ENCODE measurements around the gene HMX2.
"Not testable (repeated sequence)": the region's sequence is repeated elsewhere in the genome, so short reads cannot be mapped to it uniquely, and the experiment has no call there.

HMX2 gene

GRCh38 chr10:123151737-123152135 is 3.8 kb downstream of the HMX2 start:
- DNase-seq (ENCODE audit: low read depth) = no peak

DNA sequence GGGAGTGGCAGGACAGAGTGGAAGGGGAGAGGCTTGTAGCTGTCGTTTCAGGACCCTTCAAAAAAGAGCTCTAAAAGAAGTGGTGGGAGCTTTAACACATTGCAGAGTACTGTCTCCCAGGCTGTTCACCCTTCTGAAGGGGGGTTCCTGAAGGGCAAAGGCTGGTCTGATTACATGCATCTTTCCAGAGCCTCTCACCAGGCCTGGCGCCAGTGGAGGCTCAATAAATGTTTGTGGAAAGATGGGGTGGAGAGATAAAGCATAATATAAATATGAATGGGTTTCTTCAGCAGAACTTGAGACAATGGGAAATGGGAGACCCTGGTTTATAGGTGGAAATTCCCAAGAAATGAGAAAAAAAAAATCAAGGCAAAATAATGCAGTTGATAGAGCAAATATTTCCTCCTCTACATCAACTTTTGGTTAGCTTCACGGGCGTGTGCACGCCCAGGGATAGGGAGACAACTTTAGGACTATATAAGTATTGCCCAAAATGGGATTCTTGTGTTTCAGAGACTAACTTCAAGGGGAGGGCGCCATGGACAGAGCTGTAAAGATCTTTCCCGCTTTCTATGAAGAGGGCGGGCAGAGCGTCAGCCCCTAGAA is 5.7 kb downstream of the HMX2 start:
- DNase-seq (ENCODE audit: low read depth) = no peak

- DNase-seq (ENCODE audit: low read depth) = peak; percentile 90
These were observed 6.3 kb downstream of the HMX2 start, which contains the start of gene BUB3 for GRCh38 chr10:123154092-123154710. Gene BUB3 (plus strand): TSS chr10:123154402. CDS start chr10:123154918, 516 bp downstream.

DNA sequence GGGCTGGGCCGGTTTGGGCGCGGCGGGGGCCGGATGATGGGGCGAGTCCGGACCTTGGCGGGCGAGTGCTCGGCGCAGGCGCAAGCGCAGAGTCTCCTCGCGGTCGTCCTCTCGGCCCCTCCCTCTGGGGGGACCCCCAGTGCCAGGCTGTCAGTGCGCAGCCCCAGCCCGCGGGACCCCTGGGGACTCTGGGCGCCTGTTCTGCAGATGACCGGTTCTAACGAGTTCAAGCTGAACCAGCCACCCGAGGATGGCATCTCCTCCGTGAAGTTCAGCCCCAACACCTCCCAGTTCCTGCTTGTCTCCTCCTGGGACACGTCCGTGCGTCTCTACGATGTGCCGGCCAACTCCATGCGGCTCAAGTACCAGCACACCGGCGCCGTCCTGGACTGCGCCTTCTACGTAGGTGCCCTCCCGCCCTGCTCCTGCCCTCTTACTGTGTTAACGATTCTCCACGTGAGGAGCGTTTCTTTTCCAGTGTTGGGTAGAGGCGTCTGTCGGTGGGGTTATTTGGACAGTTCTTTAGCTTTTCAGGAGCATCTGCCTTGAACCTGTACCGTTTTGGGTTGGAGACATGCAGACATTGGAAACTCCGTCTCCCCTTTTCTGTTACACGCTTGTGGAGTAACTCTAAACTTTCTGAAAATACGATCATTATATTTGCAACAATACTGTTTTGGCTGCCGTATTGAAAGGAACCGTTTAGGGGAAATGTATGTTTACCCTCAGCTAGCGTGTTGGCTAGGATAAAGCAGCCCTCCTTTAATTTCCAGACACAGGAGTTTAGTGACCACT is 7.0 kb downstream of the HMX2 start:
- no peak for DNase-seq (ENCODE audit: low read depth)

DNA sequence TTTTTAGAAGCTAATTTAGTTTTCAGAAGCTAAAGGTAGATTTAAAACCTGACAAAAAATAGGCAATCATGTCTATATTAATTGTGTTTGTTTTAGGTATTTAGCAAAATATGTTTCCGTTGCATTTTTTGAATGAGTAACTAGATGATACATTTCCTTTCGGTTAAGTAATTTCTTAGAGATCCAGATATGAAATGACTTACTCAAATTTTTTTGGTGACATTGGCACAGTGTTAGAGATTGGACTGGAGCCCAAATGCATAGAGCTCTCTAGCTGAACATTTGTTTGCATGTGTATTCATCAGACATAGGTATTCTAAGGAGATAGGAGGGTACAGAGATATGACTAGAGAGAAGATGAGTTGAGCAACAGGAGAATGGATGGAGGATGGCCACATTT is 8.1 kb downstream of the HMX2 start:
- no peak for DNase-seq (ENCODE audit: low read depth)

GRCh38 chr10:123157210-123157609 is 9.3 kb downstream of the HMX2 start:
- DNase-seq (ENCODE audit: low read depth) = no peak

DNA sequence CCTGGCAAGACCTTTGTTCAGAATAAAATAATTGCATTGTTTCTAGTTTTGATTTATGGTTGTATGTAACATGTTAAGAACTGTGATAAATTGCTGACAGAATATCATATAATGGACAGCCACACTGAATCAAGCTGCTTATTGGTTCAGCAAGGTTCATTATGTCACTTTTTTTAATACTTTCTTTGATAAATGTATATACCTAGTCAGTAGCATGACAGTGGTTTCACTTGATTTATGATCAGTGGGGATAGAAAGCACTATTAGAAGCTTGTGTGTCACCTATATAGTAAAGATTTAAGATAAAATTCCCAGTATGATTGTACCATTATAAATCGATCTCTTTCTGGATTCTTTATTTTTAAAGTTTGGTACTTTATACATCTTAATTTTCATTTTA is 10.7 kb downstream of the HMX2 start:
- no peak for DNase-seq (ENCODE audit: low read depth)

DNA sequence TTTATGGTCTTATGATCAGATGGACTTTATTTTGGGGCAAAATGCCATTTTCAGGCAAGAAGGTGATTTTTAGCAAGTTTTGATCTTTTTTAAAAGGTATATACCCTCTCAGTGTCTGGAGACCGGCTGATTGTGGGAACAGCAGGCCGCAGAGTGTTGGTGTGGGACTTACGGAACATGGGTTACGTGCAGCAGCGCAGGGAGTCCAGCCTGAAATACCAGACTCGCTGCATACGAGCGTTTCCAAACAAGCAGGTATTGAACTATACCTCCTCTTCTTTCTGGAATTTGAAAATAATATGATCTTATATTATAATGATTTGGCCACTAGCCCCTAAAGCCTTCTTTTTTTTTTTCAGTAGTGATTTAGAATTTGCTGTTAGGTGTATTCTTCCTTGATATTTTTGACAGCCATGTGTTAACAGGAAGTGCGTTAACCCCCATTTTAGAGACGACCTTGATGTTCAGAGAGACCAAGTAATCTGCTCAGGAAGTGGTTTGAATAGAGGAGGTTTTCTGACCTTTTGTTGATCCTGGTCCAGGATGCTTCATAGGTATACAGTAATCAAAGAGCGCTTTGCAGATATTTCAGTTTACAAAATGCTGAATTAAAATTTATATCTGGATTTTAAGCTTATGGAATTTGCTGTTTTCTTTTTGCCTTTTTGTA is 12.5 kb downstream of the HMX2 start:
- DNase-seq (ENCODE audit: low read depth) = no peak

DNA sequence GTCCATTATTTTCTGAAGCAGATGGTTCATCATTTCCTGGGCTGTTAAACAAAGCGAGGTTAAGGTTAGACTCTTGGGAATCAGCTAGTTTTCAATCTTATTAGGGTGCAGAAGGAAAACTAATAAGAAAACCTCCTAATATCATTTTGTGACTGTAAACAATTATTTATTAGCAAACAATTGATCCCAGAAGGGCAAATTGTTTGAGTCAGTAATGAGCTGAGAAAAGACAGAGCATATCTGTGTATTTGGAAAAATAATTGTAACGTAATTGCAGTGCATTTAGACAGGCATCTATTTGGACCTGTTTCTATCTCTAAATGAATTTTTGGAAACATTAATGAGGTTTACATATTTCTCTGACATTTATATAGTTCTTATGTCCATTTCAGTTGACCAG is 16.4 kb downstream of the HMX2 start:
- DNase-seq (ENCODE audit: low read depth) = no peak

DNA sequence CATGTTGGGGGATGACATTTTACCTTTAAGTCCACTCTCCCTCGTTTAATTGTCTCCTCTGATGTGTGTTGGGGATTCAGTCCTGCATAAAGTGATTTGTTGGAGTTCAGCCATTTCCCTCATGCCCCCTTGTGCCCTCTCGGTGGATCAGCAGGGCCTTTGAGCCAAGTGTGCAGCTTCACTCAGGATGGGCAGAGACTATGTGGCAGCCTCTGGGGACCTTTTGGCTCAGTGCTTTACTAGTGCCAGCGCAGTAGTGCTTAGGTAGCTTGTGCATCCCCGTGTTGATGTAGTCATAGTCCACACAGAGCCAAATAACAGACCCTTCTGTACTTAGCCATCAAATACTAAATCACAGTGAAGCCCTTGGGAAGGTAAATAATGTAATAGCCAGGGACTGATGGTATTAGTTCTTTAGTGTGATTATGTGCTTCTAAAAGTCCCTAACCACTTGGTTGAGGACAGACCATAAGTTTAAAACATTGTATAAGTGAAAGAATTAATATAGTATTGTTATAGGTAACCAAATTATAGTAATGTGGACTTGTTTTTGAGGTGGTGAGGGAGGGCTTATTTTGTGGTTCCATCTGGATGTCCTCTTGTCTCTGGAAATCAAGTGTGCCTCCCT is 17.6 kb downstream of the HMX2 start:
- DNase-seq (ENCODE audit: low read depth) = no peak

DNA sequence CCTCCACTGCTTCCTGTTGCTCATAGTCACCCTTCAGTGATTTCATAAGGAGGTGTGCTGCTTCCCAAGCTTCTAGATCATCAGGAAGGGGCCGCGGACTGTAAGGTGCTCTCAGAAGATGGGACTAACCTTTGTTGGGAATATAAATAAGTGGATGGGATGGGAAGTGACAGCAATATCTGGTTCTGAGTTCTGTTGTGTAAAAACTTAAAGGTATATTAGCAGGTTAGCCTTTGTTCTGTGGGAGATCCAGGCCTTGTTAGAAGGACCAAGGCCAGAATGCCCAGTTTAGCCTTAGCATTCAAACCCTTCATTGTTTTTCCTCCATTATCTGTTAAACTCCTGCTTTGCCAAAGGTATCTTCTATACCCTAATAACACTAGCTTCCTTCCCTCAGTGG is 18.7 kb downstream of the HMX2 start:
- no peak for DNase-seq (ENCODE audit: low read depth)

DNA sequence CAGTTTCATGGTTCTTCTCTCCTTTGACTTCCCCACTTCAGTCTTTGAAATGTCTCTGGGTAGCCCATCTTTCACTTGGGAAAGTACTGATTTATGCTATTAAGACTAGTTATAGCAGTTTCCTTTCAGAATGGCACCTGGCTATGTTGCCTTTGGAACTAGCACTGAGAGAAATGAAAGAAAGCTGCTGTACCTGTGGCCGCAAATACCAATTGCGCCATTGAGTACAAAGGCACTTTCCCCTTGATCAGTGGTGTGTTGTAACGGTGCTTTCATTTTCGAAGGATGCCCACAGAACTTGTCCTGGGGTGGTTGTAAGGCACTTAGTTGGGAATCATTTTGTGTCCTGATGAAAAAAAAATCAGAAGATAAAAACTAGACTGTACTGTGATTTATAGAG is 23.0 kb downstream of the HMX2 start:
- DNase-seq (ENCODE audit: low read depth) = no peak

GRCh38 chr10:123171616-123172015 is 23.7 kb downstream of the HMX2 start:
- not testable (repeated sequence) for DNase-seq (ENCODE audit: low read depth)

DNA sequence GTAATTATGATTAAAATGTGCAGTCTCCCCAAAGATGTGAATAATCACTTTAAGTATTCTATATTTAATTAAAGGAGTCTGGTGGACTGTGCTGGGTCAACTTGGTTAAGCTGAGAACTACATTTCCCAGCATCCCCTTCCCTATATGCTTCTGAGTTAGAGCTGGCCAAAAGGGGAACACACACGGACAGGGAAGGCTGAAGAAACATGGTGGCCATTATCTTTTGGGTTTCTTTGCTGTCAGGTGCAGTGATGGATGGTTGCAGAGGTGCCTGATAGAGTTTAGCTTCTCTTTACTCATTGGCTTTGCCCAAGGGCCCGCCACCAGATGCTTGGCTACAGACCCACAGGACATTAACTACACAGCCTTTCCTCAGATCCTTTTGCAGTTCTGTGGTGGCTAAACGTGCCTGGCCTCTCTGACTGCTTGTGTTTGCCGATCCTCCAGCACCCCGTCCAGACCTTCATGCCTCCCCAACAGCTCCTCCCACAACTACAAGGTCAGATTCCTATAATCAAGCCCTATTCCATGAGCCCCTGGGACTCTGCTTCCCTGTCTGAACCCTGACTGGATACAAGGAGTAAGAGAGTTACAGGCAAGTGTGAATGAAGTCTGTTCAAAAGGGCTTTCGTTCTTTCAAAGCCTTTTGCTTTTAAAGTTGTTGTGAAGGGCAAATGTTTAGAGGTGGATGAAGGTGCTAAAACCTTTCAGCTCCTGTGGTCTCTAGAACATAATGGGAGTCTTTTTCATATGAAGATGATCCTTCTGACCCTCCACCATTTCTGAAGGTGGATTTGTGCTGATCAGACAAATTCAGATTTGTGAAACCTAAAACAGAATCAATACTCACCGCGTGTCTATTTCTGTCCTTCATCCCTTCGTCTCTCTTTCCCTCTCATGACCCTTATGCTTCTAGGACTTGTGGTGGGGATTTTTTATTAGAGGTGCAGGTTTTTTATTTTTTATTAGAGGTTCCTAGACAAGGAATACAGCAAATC is 27.8 kb downstream of the HMX2 start:
- DNase-seq (ENCODE audit: low read depth) = no peak

- DNase-seq (ENCODE audit: low read depth) = not testable (repeated sequence)
These were observed 30.5 kb downstream of the HMX2 start for GRCh38 chr10:123178390-123178789.

- no peak for DNase-seq (ENCODE audit: low read depth)
These were observed 32.5 kb downstream of the HMX2 start for GRCh38 chr10:123180101-123181090.

- DNase-seq (ENCODE audit: low read depth) = no peak
These were observed 35.8 kb downstream of the HMX2 start for GRCh38 chr10:123183724-123184123.

GRCh38 chr10:123187781-123188180 is 39.8 kb downstream of the HMX2 start:
- DNase-seq (ENCODE audit: low read depth) = no peak

GRCh38 chr10:123191886-123192285 is 44.0 kb downstream of the HMX2 start:
- DNase-seq (ENCODE audit: low read depth) = no peak

GRCh38 chr10:123194056-123194455 is 46.1 kb downstream of the HMX2 start:
- no peak for DNase-seq (ENCODE audit: low read depth)
